SK-N-MC (cell line): Measurements from ENCODE around the gene PARP8.

Source experiments
- DNase-seq: peaks from one replicate; pipeline ENCODE4 v3.0.0-alpha.2; 2011; ENCODE audit warnings: low read depth, low spot score
- H3K27ac ChIP-seq: fragments of 200-600 bp; sonication (generic); 2 replicates; pipeline ENCODE4 v1.5.1; 2016; ENCODE audit warnings: mixed run types
- H3K36me3 ChIP-seq: fragments of 200-600 bp; sonication (generic); 2 replicates; pipeline ENCODE4 v1.6.1; 2017; ENCODE audit warnings: antibody characterized with exemption, low read length, mixed read lengths; ENCODE audit not compliant: insufficient read depth
- H3K4me3 ChIP-seq: fragments of 200-600 bp; sonication (generic); 2 replicates; pipeline ENCODE4 v1.5.1; 2016
- H3K9ac ChIP-seq: fragments of 200-600 bp; sonication (generic); 2 replicates; pipeline ENCODE4 v1.8.0; 2017; ENCODE audit warnings: mixed run types, mixed read lengths; ENCODE audit not compliant: insufficient read length
- H3K9me3 ChIP-seq: fragments of 200-600 bp; sonication (generic); 2 replicates; pipeline ENCODE4 v1.6.1; 2017; ENCODE audit warnings: low read depth, mild to moderate bottlenecking, antibody characterized with exemption, low read length, moderate library complexity, mixed read lengths
- EZH2 ChIP-seq: fragments of 200-600 bp; sonication (generic); IDR thresholded peaks from one replicate; pipeline ENCODE4 v1.6.1; 2017; ENCODE audit warnings: antibody characterized with exemption
- FOXP2 ChIP-seq: optimal IDR thresholded peaks from 2 replicates; pipeline ENCODE3; 2011; ENCODE audit warnings: mild to moderate bottlenecking, moderate library complexity; ENCODE audit not compliant: insufficient read depth; ENCODE audit errors: extremely low read length, control extremely low read depth
- POLR2AphosphoS5 ChIP-seq: IDR thresholded peaks from 2 replicates; pipeline ENCODE4 v1.6.1; 2012; ENCODE audit warnings: mild to moderate bottlenecking, low read depth, low read length, borderline replicate concordance

Gene PARP8

GRCh38 chr5:50822761-50823160, 156.3 kb downstream of the PARP8 start:
- Histone ChIP-seq H3K9ac (no peak overlapping the region), H3K9me3 (no peaks in the 10 kb centered on the region), H3K27ac (no peak overlapping the region), H3K4me3 (no peak overlapping the region), H3K36me3 (no peaks in the 10 kb centered on the region)
- TF ChIP-seq FOXP2 (no peak), EZH2 (no peak), POLR2AphosphoS5 (no peak)
- DNase-seq, result no peak

- no peak overlapping the region for H3K9ac ChIP-seq
- H3K36me3 ChIP-seq, result peaks cover 5% of the 10 kb centered on the region
- H3K27ac ChIP-seq, result no peak overlapping the region
- no peaks in the 10 kb centered on the region for H3K9me3 ChIP-seq
- TF ChIP-seq POLR2AphosphoS5 (no peak), FOXP2 (no peak), EZH2 (no peak)
- H3K4me3 ChIP-seq, result no peak overlapping the region
- DNase-seq, result no peak
Measured at GRCh38 chr5:50823568-50823967, 157.1 kb downstream of the PARP8 start.

DNA sequence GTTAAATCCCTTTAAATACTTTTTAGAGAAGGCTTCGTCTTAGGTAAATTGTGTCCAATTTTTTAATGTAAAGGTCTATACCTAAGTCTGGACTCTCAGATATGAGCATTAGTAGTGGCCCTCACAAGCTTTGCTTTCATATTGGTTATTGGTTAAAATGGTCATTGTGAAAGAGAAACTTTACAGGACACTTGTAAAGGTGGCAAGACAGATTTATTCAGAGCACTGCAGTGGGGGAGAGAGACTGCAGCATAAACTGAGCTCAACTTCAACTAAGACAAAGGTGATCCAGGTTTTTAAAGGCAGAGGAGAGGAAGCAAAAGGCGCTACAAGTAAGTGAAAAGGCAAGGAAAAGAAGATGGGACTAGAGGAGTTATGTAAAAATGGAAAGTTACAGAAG, 157.7 kb downstream of the PARP8 start:
- no peak overlapping the region for H3K27ac ChIP-seq
- no peak for DNase-seq
- TF ChIP-seq POLR2AphosphoS5 (no peak), FOXP2 (no peak), EZH2 (no peak)
- no peaks in the 10 kb centered on the region for H3K9me3 ChIP-seq
- H3K4me3 ChIP-seq, result no peak overlapping the region
- peaks cover 5% of the 10 kb centered on the region for H3K36me3 ChIP-seq
- H3K9ac ChIP-seq, result no peak overlapping the region

GRCh38 chr5:50827516-50828247, 161.2 kb downstream of the PARP8 start:
- no peak for TF ChIP-seq POLR2AphosphoS5
- TF ChIP-seq FOXP2, result no peak
- no peak for TF ChIP-seq EZH2
- H3K9ac ChIP-seq, result no peak overlapping the region
- H3K9me3 ChIP-seq, result no peaks in the 10 kb centered on the region
- H3K36me3 ChIP-seq, result peaks cover 5% of the 10 kb centered on the region
- no peak overlapping the region for H3K27ac ChIP-seq
- DNase-seq, result no peak
- H3K4me3 ChIP-seq, result no peak overlapping the region

DNA sequence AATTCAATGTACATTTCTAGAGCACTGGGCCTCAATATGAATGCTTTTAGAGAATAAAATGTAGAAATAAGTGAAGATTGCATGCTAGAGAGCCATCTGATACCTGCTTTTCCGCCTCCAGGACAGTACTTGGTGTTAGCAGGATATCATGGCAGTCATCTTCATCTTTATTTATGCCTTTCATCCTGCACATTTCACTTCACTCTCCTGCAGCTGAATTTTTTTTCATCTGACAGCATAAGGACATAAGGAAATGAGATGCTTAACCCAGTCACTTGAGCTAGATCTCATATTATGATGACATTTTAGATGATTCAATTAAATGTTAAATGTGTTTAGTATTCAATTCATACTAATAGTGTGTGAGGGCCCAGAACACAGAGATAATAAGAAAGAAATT, 162.6 kb downstream of the PARP8 start:
- H3K9me3 ChIP-seq, result no peaks in the 10 kb centered on the region
- H3K4me3 ChIP-seq, result no peak overlapping the region
- no peak overlapping the region for H3K27ac ChIP-seq
- no peak for DNase-seq
- H3K36me3 ChIP-seq, result peaks cover 5% of the 10 kb centered on the region
- H3K9ac ChIP-seq, result no peak overlapping the region
- TF ChIP-seq POLR2AphosphoS5 (no peak), FOXP2 (no peak), EZH2 (no peak)

- Histone ChIP-seq H3K36me3 (peaks cover 5% of the 10 kb centered on the region), H3K9ac (no peak overlapping the region), H3K4me3 (no peak overlapping the region), H3K27ac (no peak overlapping the region), H3K9me3 (no peaks in the 10 kb centered on the region)
- DNase-seq, result no peak
- TF ChIP-seq FOXP2, result no peak
- TF ChIP-seq POLR2AphosphoS5, result no peak
- TF ChIP-seq EZH2, result no peak
Measured at GRCh38 chr5:50832657-50833284, 166.3 kb downstream of the PARP8 start.

GRCh38 chr5:50836356-50836755, 169.9 kb downstream of the PARP8 start:
- Histone ChIP-seq H3K36me3 (no peaks in the 10 kb centered on the region), H3K4me3 (no peak overlapping the region), H3K27ac (no peak overlapping the region), H3K9ac (no peak overlapping the region), H3K9me3 (no peaks in the 10 kb centered on the region)
- DNase-seq, result no peak
- TF ChIP-seq EZH2 (no peak), FOXP2 (no peak), POLR2AphosphoS5 (no peak)

GRCh38 chr5:50839472-50839871, 173.0 kb downstream of the PARP8 start:
- DNase-seq, result no peak
- Histone ChIP-seq H3K36me3 (0 out of 2 replicates have a peak, but pooled peaks cover 3% of the 10 kb centered on the region), H3K4me3 (no peak overlapping the region), H3K9me3 (no peaks in the 10 kb centered on the region), H3K9ac (no peak overlapping the region), H3K27ac (no peak overlapping the region)
- TF ChIP-seq FOXP2 (no peak), POLR2AphosphoS5 (no peak), EZH2 (no peak)
